WTC11 (cell line): ENCODE measurements around the gene GRB10. TPM values are rescaled to one million over a fixed set of nuclear protein-coding genes. Genes with fewer than 3 reads are reported as not detected.

ENCODE experiments used
- ATAC-seq: fragments of 200-7000 bp; cut with Tn5 transposase; 2 replicates; pipeline ENCODE4 v1.10.0; 2021; ENCODE audit warnings: mild to moderate bottlenecking, moderate library complexity
- CTCF ChIA-PET: fragments of 300-600 bp; sonication (Branson Sonifier 250); formaldehyde crosslinking; loops from one replicate; lab custom pipeline; 2021; ENCODE audit warnings: antibody characterized with exemption; lab: Charles Lee
- POLR2A ChIA-PET: fragments of 350-600 bp; sonication (Branson Sonifier 250); formaldehyde crosslinking; loops from one replicate; lab custom pipeline; 2021; ENCODE audit warnings: antibody characterized with exemption; lab: Charles Lee
- DNase-seq: peaks from one replicate; pipeline ENCODE4 v3.0.0; 2021; ENCODE audit warnings: low spot score
- H3K27ac Mint-ChIP-seq: 2 replicates; pipeline ENCODE4 v1.8.0; 2021; ENCODE audit warnings: mixed read lengths
- H3K27me3 Mint-ChIP-seq: 2 replicates; pipeline ENCODE4 v1.8.0; 2021; ENCODE audit warnings: low read depth, mild to moderate bottlenecking, moderate library complexity, mixed read lengths
- H3K36me3 Mint-ChIP-seq: 2 replicates; pipeline ENCODE4 v1.8.0; 2021; ENCODE audit warnings: mixed read lengths
- H3K4me1 Mint-ChIP-seq: 2 replicates; pipeline ENCODE4 v1.8.0; 2022; ENCODE audit warnings: mixed read lengths
- H3K4me3 Mint-ChIP-seq: 2 replicates; pipeline ENCODE4 v1.8.0; 2021; ENCODE audit warnings: mild to moderate bottlenecking, moderate library complexity, mixed read lengths
- H3K9me3 Mint-ChIP-seq: 2 replicates; pipeline ENCODE4 v1.8.0; 2021; ENCODE audit warnings: mixed read lengths
- ARID4B ChIP-seq: sonication (generic); formaldehyde crosslinking; IDR thresholded peaks from 2 replicates; pipeline ENCODE4 v1.8.0; 2023; ENCODE audit warnings: missing genetic modification reagents, mild to moderate bottlenecking, borderline replicate concordance
- ATF3 ChIP-seq: sonication (generic); formaldehyde crosslinking; conservative IDR thresholded peaks from 2 replicates; pipeline ENCODE4 v1.8.1; 2022; ENCODE audit warnings: mild to moderate bottlenecking, missing genetic modification reagents
- CTCF ChIP-seq: fragments of 200-600 bp; IDR thresholded peaks from 2 replicates; pipeline ENCODE4 v1.8.0; 2022; ENCODE audit warnings: antibody characterized with exemption
- E2F5 ChIP-seq: sonication (generic); formaldehyde crosslinking; IDR thresholded peaks from 2 replicates; pipeline ENCODE4 v1.8.1; 2022; ENCODE audit warnings: mild to moderate bottlenecking, moderate library complexity, missing genetic modification reagents
- KAT7 ChIP-seq: sonication (generic); formaldehyde crosslinking; IDR thresholded peaks from 2 replicates; pipeline ENCODE4 v1.8.1; 2023; ENCODE audit warnings: missing genetic modification reagents, mild to moderate bottlenecking, borderline replicate concordance
- MAX ChIP-seq: sonication (generic); formaldehyde crosslinking; IDR thresholded peaks from 2 replicates; pipeline ENCODE4 v1.8.0; 2022; ENCODE audit warnings: mild to moderate bottlenecking, missing genetic modification reagents
- NFATC4 ChIP-seq: fragments of 250-450 bp; sonication (Bioruptor Pico); IDR thresholded peaks from 2 replicates; pipeline ENCODE4 v1.9.0; 2021; ENCODE audit warnings: mild to moderate bottlenecking
- NR1H2 ChIP-seq: sonication (generic); formaldehyde crosslinking; IDR thresholded peaks from 2 replicates; pipeline ENCODE4 v1.9.0; 2021; ENCODE audit warnings: mild to moderate bottlenecking, moderate library complexity, missing genetic modification reagents
- PREB ChIP-seq: sonication (generic); formaldehyde crosslinking; IDR thresholded peaks from 2 replicates; pipeline ENCODE4 v1.8.1; 2022; ENCODE audit warnings: mild to moderate bottlenecking, missing genetic modification reagents, moderate library complexity, borderline replicate concordance
- TCF7 ChIP-seq: sonication (generic); formaldehyde crosslinking; IDR thresholded peaks from 2 replicates; pipeline ENCODE4 v1.8.0; 2022; ENCODE audit warnings: mild to moderate bottlenecking, low read depth, missing genetic modification reagents, moderate library complexity
- ZNF396 ChIP-seq: fragments of 250-450 bp; sonication (Bioruptor Pico); IDR thresholded peaks from 2 replicates; pipeline ENCODE4 v1.8.0; 2021; ENCODE audit warnings: mild to moderate bottlenecking, moderate library complexity, borderline replicate concordance
- ZNF512 ChIP-seq: sonication (generic); formaldehyde crosslinking; IDR thresholded peaks from 2 replicates; pipeline ENCODE4 v1.8.1; 2022; ENCODE audit warnings: missing genetic modification reagents, borderline replicate concordance
- total RNA-seq: library from RNA; stranded (reverse); gene quantifications from 3 replicates; pipeline ENCODE4 v1.2.3, GENCODE V29; 2021

GRB10 gene
- total RNA-seq, 1 experiment from 2014 or later = 103 TPM

GRCh38 chr7:50711271-50712175, 71.2 kb downstream of the GRB10 start:
- no peak overlapping the region for H3K27ac Mint-ChIP-seq
- POLR2A ChIA-PET = no interaction called here

More at GRCh38 chr7:50711271-50712175, 71.2 kb downstream of the GRB10 start:
- TF ChIP-seq ATF3 (CRISPR knock-in tag) (no peak), TCF7 (no peak), NFATC4 (CRISPR knock-in tag) (no peak), PREB (CRISPR knock-in tag) (no peak), E2F5 (no peak), KAT7 (CRISPR knock-in tag) (no peak), ZNF512 (CRISPR knock-in tag) (no peak), MAX (CRISPR knock-in tag) (no peak), ARID4B (CRISPR knock-in tag) (no peak), ZNF396 (no peak), NR1H2 (CRISPR knock-in tag) (no peak), CTCF (no peak)
- DNase-seq = no peak
- Mint-ChIP-seq H3K4me3 (no peak overlapping the region), H3K27me3 (no peaks in the 10 kb centered on the region), H3K4me1 (peaks cover 47% of the 10 kb centered on the region), H3K9me3 (peaks cover 3% of the 10 kb centered on the region; the same call in 1 of the 2 replicates), H3K36me3 (no peaks in the 10 kb centered on the region; the same call in 1 of the 2 replicates)
- CTCF ChIA-PET = interaction anchor here (0.7 kb wide), 1 partner anchor 16 kb away, joined by 4 read pairs; no protein-coding TSS in a partner anchor
- ATAC-seq = no peak
